GM18526 (cell line): ENCODE results near the gene CACNG3.

Experiments used
- POLR2A ChIP-seq: IDR thresholded peaks from 3 replicates; pipeline ENCODE4 v1.6.1; 2011; ENCODE audit not compliant: insufficient read length; ENCODE audit errors: extremely low read depth

The CACNG3 gene

GRCh38 chr16:24347556-24347955 lies 91.4 kb downstream of the CACNG3 start:
- no peak for TF ChIP-seq POLR2A

- TF ChIP-seq POLR2A: no peak
Observed at GRCh38 chr16:24348545-24349290, 92.6 kb downstream of the CACNG3 start.

GRCh38 chr16:24349320-24349719 lies 93.2 kb downstream of the CACNG3 start:
- no peak for TF ChIP-seq POLR2A

- TF ChIP-seq POLR2A: no peak
Observed at GRCh38 chr16:24352746-24353145, 96.6 kb downstream of the CACNG3 start.

- no peak for TF ChIP-seq POLR2A
Observed at GRCh38 chr16:24353622-24354021, 97.5 kb downstream of the CACNG3 start.

GRCh38 chr16:24357511-24357910 lies 101.4 kb downstream of the CACNG3 start:
- TF ChIP-seq POLR2A: no peak

- no peak for TF ChIP-seq POLR2A
Observed at GRCh38 chr16:24358117-24358516, 102.0 kb downstream of the CACNG3 start.

- TF ChIP-seq POLR2A: no peak
Observed at GRCh38 chr16:24359490-24359889, 103.4 kb downstream of the CACNG3 start.

GRCh38 chr16:24360936-24361335 lies 104.8 kb downstream of the CACNG3 start:
- TF ChIP-seq POLR2A: no peak

- no peak for TF ChIP-seq POLR2A
Observed at GRCh38 chr16:24364596-24364995, 108.5 kb downstream of the CACNG3 start.

- TF ChIP-seq POLR2A: no peak
Observed at GRCh38 chr16:24367186-24367710, 111.1 kb downstream of the CACNG3 start.

- TF ChIP-seq POLR2A: no peak
Observed at GRCh38 chr16:24372824-24373223, 116.7 kb downstream of the CACNG3 start.

- TF ChIP-seq POLR2A: no peak
Observed at GRCh38 chr16:24378999-24379398, 122.9 kb downstream of the CACNG3 start.

GRCh38 chr16:24381470-24382118 lies 125.5 kb downstream of the CACNG3 start:
- TF ChIP-seq POLR2A: no peak

GRCh38 chr16:24382762-24383407 lies 126.8 kb downstream of the CACNG3 start:
- no peak for TF ChIP-seq POLR2A

- TF ChIP-seq POLR2A: no peak
Observed at GRCh38 chr16:24394341-24394740, 138.2 kb downstream of the CACNG3 start.
